ENCODE measurements around the gene MTMR10.
A peak's percentile ranks its signal among the peaks of the same experiment; 100 is the strongest.

Gene MTMR10

GRCh38 chr15:30919877-30920550, 71.4 kb downstream of the MTMR10 start:
- DNase-seq = no peak

GRCh38 chr15:30918366-30918765, 73.1 kb downstream of the MTMR10 start:
- no peak for DNase-seq

GRCh38 chr15:30917675-30918074, 73.8 kb downstream of the MTMR10 start:
- DNase-seq = no peak

GRCh38 chr15:30917013-30917412, 74.4 kb downstream of the MTMR10 start:
- no peak for DNase-seq

GRCh38 chr15:30913761-30914160, 77.7 kb downstream of the MTMR10 start:
- DNase-seq = no peak

GRCh38 chr15:30906366-30906765, 85.1 kb downstream of the MTMR10 start:
- no peak for DNase-seq

GRCh38 chr15:30905821-30906220, 85.6 kb downstream of the MTMR10 start:
- no peak for DNase-seq

GRCh38 chr15:30904812-30905211, 86.6 kb downstream of the MTMR10 start:
- no peak for DNase-seq

- DNase-seq = peak; percentile 82 to 84
Measured at GRCh38 chr15:30903497-30904187, 87.8 kb downstream of the MTMR10 start, which contains the start of gene FAN1. Gene FAN1 (plus strand): TSS chr15:30903915. CDS start chr15:30904664, 749 bp downstream.

- DNase-seq = no peak
Measured at GRCh38 chr15:30901889-30902288, 89.5 kb downstream of the MTMR10 start.

- DNase-seq = no peak
Measured at GRCh38 chr15:30896211-30896606, 95.2 kb downstream of the MTMR10 start.

GRCh38 chr15:30895461-30896210, 95.8 kb downstream of the MTMR10 start:
- DNase-seq = no peak

- DNase-seq = no peak
Measured at GRCh38 chr15:30889196-30889595, 102.2 kb downstream of the MTMR10 start.
